SK-N-SH (cell line): ENCODE results near the gene MAGI2. TPM values are rescaled to one million over a fixed set of nuclear protein-coding genes. Genes with fewer than 3 reads are reported as not detected.

ENCODE experiments used
- CTCF ChIA-PET: fragments of 300-600, 350-600 bp; formaldehyde crosslinking; extraction: SDS; loops from one replicate; lab custom pipeline; 2021; lab: Yijun Ruan, JAX
- POLR2A ChIA-PET: fragments of 350-600 bp; sonication (Branson Sonifier 250); formaldehyde crosslinking; extraction: SDS; loops from one replicate; lab custom pipeline; 2020; ENCODE audit warnings: antibody characterized with exemption, inconsistent platforms; lab: Yijun Ruan, JAX
- DNase-seq: peaks from one replicate; pipeline ENCODE4 v3.0.0; 2012
- H2AFZ ChIP-seq: fragments of 200-600 bp; sonication (generic); 2 replicates; pipeline ENCODE4 v1.8.1; 2016; ENCODE audit warnings: antibody characterized with exemption, mild to moderate bottlenecking, low read depth
- H3F3A ChIP-seq: fragments of 200-600 bp; sonication (generic); replicated peaks from 2 replicates; pipeline ENCODE3; 2016; ENCODE audit warnings: antibody characterized with exemption, mild to moderate bottlenecking; ENCODE audit not compliant: insufficient read depth
- H3K27ac ChIP-seq, 2 experiments: fragments of 200-500 bp in 1 of 2; fragments of 200-600 bp in 1 of 2; sonication (Bioruptor generic) in 1 of 2; sonication (generic), shearing (Covaris generic) in 1 of 2; 2 replicates each; pipeline versions ENCODE4 v1.5.1 to v1.6.1; 2014 to 2016; ENCODE audit warnings: low read depth in 2 of 2, inconsistent platforms in 1 of 2, low read length in 1 of 2, mild to moderate bottlenecking in 1 of 2, mixed read lengths in 1 of 2
- H3K27me3 ChIP-seq: fragments of 200-600 bp; sonication (generic), shearing (Covaris generic); 2 replicates; pipeline ENCODE4 v1.6.1; 2016; ENCODE audit warnings: mixed run types; ENCODE audit not compliant: insufficient read depth
- H3K36me3 ChIP-seq, 2 experiments: fragments of 200-500 bp in 1 of 2; fragments of 200-600 bp in 1 of 2; sonication (Bioruptor generic) in 1 of 2; sonication (generic) in 1 of 2; replicated peaks in 1 of 2; 2 replicates each; pipeline versions ENCODE3 to v1.5.1; 2014 to 2016; ENCODE audit warnings: low read length in 1 of 2, mild to moderate bottlenecking in 1 of 2; ENCODE audit not compliant: insufficient read depth in 2 of 2, control insufficient read depth in 1 of 2
- H3K4me1 ChIP-seq, 2 experiments: fragments of 200-500 bp in 1 of 2; fragments of 200-600 bp in 1 of 2; sonication (Bioruptor generic) in 1 of 2; sonication (generic), shearing (Covaris generic) in 1 of 2; 2 replicates each; pipeline versions ENCODE4 v1.5.1 to v1.6.1; 2014 to 2016; ENCODE audit warnings: low read depth in 1 of 2, low read length in 1 of 2, mixed run types in 1 of 2; ENCODE audit not compliant: insufficient read depth in 2 of 2, control insufficient read depth in 1 of 2
- H3K4me2 ChIP-seq: fragments of 200-600 bp; sonication (generic), shearing (Covaris generic); 2 replicates; pipeline ENCODE4 v1.6.1; 2017; ENCODE audit warnings: mixed run types
- H3K4me3 ChIP-seq, 2 experiments: fragments of 200-500 bp in 1 of 2; fragments of 200-600 bp in 1 of 2; sonication (Bioruptor generic) in 1 of 2; sonication (generic), shearing (Covaris generic) in 1 of 2; 2 replicates each; pipeline versions ENCODE4 v1.5.1 to v1.8.1; 2014 to 2016; ENCODE audit warnings: low read depth in 2 of 2, inconsistent platforms in 1 of 2, low read length in 1 of 2, mild to moderate bottlenecking in 1 of 2, mixed read lengths in 1 of 2, moderate library complexity in 1 of 2
- H3K79me2 ChIP-seq: fragments of 200-600 bp; sonication (generic); 2 replicates; pipeline ENCODE4 v1.8.1; 2017; ENCODE audit warnings: mild to moderate bottlenecking; ENCODE audit not compliant: insufficient read depth
- H3K9ac ChIP-seq: fragments of 200-600 bp; sonication (generic); 2 replicates; pipeline ENCODE4 v1.6.1; 2017; ENCODE audit warnings: mixed run types
- H3K9me2 ChIP-seq: fragments of 200-600 bp; sonication (generic); 2 replicates; pipeline ENCODE4 v1.6.1; 2017; ENCODE audit warnings: mixed run types
- H3K9me3 ChIP-seq: fragments of 200-600 bp; sonication (generic); 2 replicates; pipeline ENCODE4 v1.6.1; 2017; ENCODE audit warnings: mixed run types, mild to moderate bottlenecking, moderate library complexity
- H4K20me1 ChIP-seq: fragments of 200-600 bp; sonication (generic); 2 replicates; pipeline ENCODE4 v1.6.1; 2017; ENCODE audit warnings: mild to moderate bottlenecking, mixed run types; ENCODE audit not compliant: insufficient read depth
- CHD2 ChIP-seq: fragments of 150-350 bp; IDR thresholded peaks from 2 replicates; pipeline ENCODE4 v1.6.1; 2018; ENCODE audit warnings: low read length; ENCODE audit not compliant: partially characterized antibody
- CTCF ChIP-seq: fragments of 200-600 bp; sonication (generic); IDR thresholded peaks from 2 replicates; pipeline ENCODE4 v1.6.1; 2017; ENCODE audit warnings: antibody characterized with exemption, mild to moderate bottlenecking, moderate library complexity
- EP300 ChIP-seq, 2 experiments: IDR thresholded peaks; 2 replicates each; pipeline versions ENCODE4 v1.4.0 to v1.6.1; 2012; ENCODE audit warnings: borderline replicate concordance in 1 of 2, low read depth in 1 of 2, low read length in 1 of 2
- EZH2phosphoT487 ChIP-seq: fragments of 200-600 bp; sonication (generic); IDR thresholded peaks from 2 replicates; pipeline ENCODE4 v1.6.1; 2017; ENCODE audit warnings: low read depth, mixed run types, mild to moderate bottlenecking, antibody characterized with exemption, moderate library complexity, borderline replicate concordance
- FOXJ3 ChIP-seq: sonication (generic); formaldehyde crosslinking; IDR thresholded peaks from 2 replicates; pipeline ENCODE4 v1.5.1; 2020; ENCODE audit warnings: mild to moderate bottlenecking, missing genetic modification reagents
- JUND ChIP-seq: IDR thresholded peaks from 2 replicates; pipeline ENCODE4 v1.4.0; 2012
- MEF2A ChIP-seq: IDR thresholded peaks from 2 replicates; pipeline ENCODE4 v1.4.0; 2012; ENCODE audit warnings: low read depth, borderline replicate concordance
- MXI1 ChIP-seq: IDR thresholded peaks from 2 replicates; pipeline ENCODE4 v1.6.1; 2012; ENCODE audit warnings: mild to moderate bottlenecking, low read depth, low read length, improper control_type of control experiment
- POLR2AphosphoS5 ChIP-seq: IDR thresholded peaks from 2 replicates; pipeline ENCODE4 v1.6.1; 2012; ENCODE audit warnings: low read depth, low read length
- RAD21 ChIP-seq: IDR thresholded peaks from 2 replicates; pipeline ENCODE4 v1.6.1; 2012; ENCODE audit warnings: mild to moderate bottlenecking, low read length
- RFX5 ChIP-seq: IDR thresholded peaks from 2 replicates; pipeline ENCODE4 v1.6.1; 2012; ENCODE audit warnings: mild to moderate bottlenecking, improper control_type of control experiment, low read length
- SIN3A ChIP-seq: IDR thresholded peaks from 2 replicates; pipeline ENCODE4 v1.6.1; 2012; ENCODE audit warnings: low read depth, mild to moderate bottlenecking, low read length, moderate library complexity, borderline replicate concordance
- SMC3 ChIP-seq: IDR thresholded peaks from 2 replicates; pipeline ENCODE4 v1.6.1; 2012; ENCODE audit warnings: low read depth, low read length, improper control_type of control experiment
- TCF12 ChIP-seq: IDR thresholded peaks from 2 replicates; pipeline ENCODE4 v1.4.0; 2012
- USF2 ChIP-seq: fragments of 150-350 bp; IDR thresholded peaks from 2 replicates; pipeline ENCODE4 v1.6.1; 2017; ENCODE audit warnings: antibody characterized with exemption, low read length, low read depth, borderline replicate concordance
- ZBTB33 ChIP-seq: IDR thresholded peaks from 2 replicates; pipeline ENCODE4 v1.4.0; 2012; ENCODE audit warnings: low read depth, borderline replicate concordance
- WGBS: methylation state at CpG from one replicate; pipeline ENCODE4 v1.1.6; 2017; ENCODE audit warnings: low lambda C conversion rate; 5-methylcytosine and 5-hydroxymethylcytosine counted together
- polyA plus RNA-seq, 3 experiments: library from polyadenylated mRNA; depleted of rRNA; stranded (reverse); fragments of >200 nt; gene quantifications; 2 replicates each; pipeline ENCODE4 v1.2.3, GENCODE V29; 2012
- TF ChIP-seq, protein P1 (sequence below): IDR thresholded peaks from 2 replicates; pipeline ENCODE4; 2012

Gene MAGI2
- polyA plus RNA-seq, 1 of the 3 experiments (the other 2 are of a cell fraction), result 1.1 TPM

DNA sequence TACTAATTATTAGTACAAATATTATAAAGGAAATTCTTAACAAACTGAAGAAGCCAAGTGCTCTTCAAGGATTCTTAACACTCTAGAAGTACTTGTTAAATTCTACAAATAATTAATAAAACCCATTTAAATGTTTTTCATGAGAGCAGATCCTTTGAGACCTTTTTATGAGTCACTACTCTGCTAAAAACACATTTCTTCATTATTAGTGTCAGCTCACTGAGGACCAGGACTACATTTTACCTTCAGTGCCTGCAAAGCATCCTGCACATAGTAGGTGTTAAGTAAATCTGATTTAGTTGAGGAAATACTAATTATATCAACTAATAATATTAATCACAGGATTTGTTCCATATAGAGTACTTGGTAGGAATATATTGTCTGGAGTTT lies 1381.3 kb downstream of the MAGI2 start:
- no peaks in the 10 kb centered on the region for H3K36me3 ChIP-seq
- no peaks in the 10 kb centered on the region for H3K27me3 ChIP-seq
- no peak overlapping the region for H3K4me2 ChIP-seq
- no peaks in the 10 kb centered on the region for H3F3A ChIP-seq
- H3K4me3 ChIP-seq, result no peak overlapping the region
- no peaks in the 10 kb centered on the region for H3K79me2 ChIP-seq
- no peak overlapping the region for H3K27ac ChIP-seq
- TF ChIP-seq RFX5 (no peak), JUND (no peak), FOXJ3 (CRISPR knock-in tag) (no peak), MXI1 (no peak)
- TF ChIP-seq, protein P1, sequence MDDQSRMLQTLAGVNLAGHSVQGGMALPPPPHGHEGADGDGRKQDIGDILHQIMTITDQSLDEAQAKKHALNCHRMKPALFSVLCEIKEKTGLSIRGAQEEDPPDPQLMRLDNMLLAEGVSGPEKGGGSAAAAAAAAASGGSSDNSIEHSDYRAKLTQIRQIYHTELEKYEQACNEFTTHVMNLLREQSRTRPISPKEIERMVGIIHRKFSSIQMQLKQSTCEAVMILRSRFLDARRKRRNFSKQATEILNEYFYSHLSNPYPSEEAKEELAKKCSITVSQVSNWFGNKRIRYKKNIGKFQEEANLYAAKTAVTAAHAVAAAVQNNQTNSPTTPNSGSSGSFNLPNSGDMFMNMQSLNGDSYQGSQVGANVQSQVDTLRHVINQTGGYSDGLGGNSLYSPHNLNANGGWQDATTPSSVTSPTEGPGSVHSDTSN, result no peak
- TF ChIP-seq, all 33 proteins: peak for 0
- no peak overlapping the region for H3K9ac ChIP-seq
- POLR2A ChIA-PET, result no interaction called here
- no peaks in the 10 kb centered on the region for H3K9me2 ChIP-seq
- no peaks in the 10 kb centered on the region for H3K9me3 ChIP-seq
- CTCF ChIA-PET, result no interaction called here
- H4K20me1 ChIP-seq, result no peaks in the 10 kb centered on the region
- no peak overlapping the region for H2AFZ ChIP-seq
- H3K4me1 ChIP-seq, result peaks cover 0 to 4% of the 10 kb centered on the region in 2 experiments; a peak in 2 of 4 replicates
- no peak for DNase-seq

DNA sequence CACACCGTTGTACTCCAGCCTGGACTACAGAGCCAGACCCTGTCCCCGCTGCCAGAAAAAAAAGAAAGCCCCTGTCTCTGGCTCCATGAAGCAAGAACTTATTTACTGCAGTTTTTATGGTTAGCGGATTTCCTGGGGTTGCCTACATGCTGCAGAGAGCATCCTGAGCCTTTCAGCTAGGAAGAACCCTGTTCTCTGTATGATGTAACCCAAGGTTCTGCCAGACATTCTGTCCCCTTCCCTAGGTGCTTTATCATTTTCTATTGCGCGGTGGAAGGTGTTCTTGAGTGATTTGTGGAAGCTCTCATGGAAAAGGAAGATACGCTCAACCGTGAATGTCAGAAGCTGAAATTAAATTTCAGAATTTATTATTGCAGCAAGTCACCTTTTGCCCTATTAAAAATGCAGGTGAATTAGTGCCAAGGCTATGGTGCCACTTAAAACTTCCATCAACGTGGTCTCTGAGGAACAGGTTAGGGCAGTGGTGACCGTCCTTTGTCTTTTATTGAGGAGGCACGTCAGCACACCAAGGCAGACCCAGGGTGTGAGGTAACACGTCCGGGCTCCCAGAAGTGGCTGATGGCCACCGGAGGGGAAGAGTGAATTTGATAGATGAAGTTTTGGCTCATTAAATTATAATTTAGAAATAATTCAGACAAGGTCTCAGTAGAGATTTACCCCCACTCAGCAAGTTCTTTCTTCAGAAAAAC lies 1381.8 kb downstream of the MAGI2 start:
- H3K9me3 ChIP-seq, result no peaks in the 10 kb centered on the region
- no peak overlapping the region for H3K4me2 ChIP-seq
- 83% methylated on average over 13 of the region's 13 CpGs for WGBS
- no peaks in the 10 kb centered on the region for H3K9me2 ChIP-seq
- H3K27ac ChIP-seq, result no peak overlapping the region
- CTCF ChIA-PET, result no interaction called here
- H4K20me1 ChIP-seq, result no peaks in the 10 kb centered on the region
- H3K9ac ChIP-seq, result no peak overlapping the region
- H3K4me3 ChIP-seq, result no peak overlapping the region
- no peak overlapping the region for H2AFZ ChIP-seq
- no peaks in the 10 kb centered on the region for H3K36me3 ChIP-seq
- TF ChIP-seq TCF12, result no peak
- TF ChIP-seq POLR2AphosphoS5, result no peak
- TF ChIP-seq CHD2, result no peak
- TF ChIP-seq RAD21, result no peak
- TF ChIP-seq SIN3A, result no peak
- TF ChIP-seq, all 33 proteins: peak for 0
- POLR2A ChIA-PET, result no interaction called here
- peaks cover 3 to 4% of the 10 kb centered on the region in 2 experiments; a peak in 2 of 4 replicates for H3K4me1 ChIP-seq
- H3F3A ChIP-seq, result no peaks in the 10 kb centered on the region
- H3K79me2 ChIP-seq, result no peaks in the 10 kb centered on the region
- no peak for DNase-seq
- H3K27me3 ChIP-seq, result no peaks in the 10 kb centered on the region

DNA sequence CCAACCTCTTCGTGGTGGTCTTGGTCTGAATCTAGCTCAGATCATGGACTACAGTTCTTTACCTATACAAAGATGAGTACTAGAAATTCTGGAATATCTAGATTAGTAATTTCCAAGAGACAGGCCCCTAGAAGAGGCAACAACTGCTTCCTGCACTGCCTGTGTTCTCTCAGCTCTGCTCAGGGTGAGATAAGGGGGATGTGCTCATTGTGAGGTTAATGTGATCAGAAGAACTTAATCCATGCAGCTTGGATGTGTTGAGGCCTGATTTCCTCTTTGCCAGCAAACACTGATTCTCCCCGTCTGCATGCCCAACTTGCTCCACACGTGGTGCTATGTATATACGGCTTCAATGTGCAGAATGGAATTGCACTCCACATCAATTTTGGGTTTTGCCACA lies 1386.9 kb downstream of the MAGI2 start:
- 84% methylated on average over 4 of the region's 4 CpGs for WGBS
- no peak for DNase-seq
- Histone ChIP-seq H3K4me1 (peaks cover 0 to 4% of the 10 kb centered on the region in 2 experiments; a peak in 1 of 4 replicates), H3F3A (no peaks in the 10 kb centered on the region), H3K27me3 (no peaks in the 10 kb centered on the region), H3K36me3 (no peaks in the 10 kb centered on the region), H3K27ac (no peak overlapping the region), H3K79me2 (no peaks in the 10 kb centered on the region), H3K9ac (no peak overlapping the region), H2AFZ (no peak overlapping the region), H4K20me1 (no peaks in the 10 kb centered on the region), H3K4me3 (no peak overlapping the region), H3K9me3 (no peaks in the 10 kb centered on the region), H3K9me2 (no peaks in the 10 kb centered on the region), H3K4me2 (no peak overlapping the region)
- POLR2A ChIA-PET, result no interaction called here
- CTCF ChIA-PET, result interaction anchor here (1.1 to 1.3 kb wide), 2 partner anchors 19 to 46 kb away, joined by 3 read pairs; no protein-coding TSS in a partner anchor
- TF ChIP-seq USF2 (no peak), SMC3 (no peak), EP300 (IDR thresholded peaks at IDR 0.05; ENCODE audit: borderline replicate concordance in 1 of 2, low read depth in 1 of 2, low read length in 1 of 2) (no peak), FOXJ3 (CRISPR knock-in tag) (no peak), MEF2A (no peak), ZBTB33 (no peak), CTCF (no peak), EZH2phosphoT487 (no peak)
